ENCODE results near the gene MED31. TPM values are rescaled to one million over a fixed set of nuclear protein-coding genes. Genes with fewer than 3 reads are reported as not detected.

Gene MED31
- total and polyA plus RNA-seq, 2 of the 13 experiments (the other 11 are each of a cell fraction or from before 2014, with no cell fraction given) = 19.0 to 20.9 TPM

- TF ChIP-seq RAD51 (IDR thresholded peaks at IDR 0.05; ENCODE audit: borderline replicate concordance) (no peak), SALL2 (CRISPR knock-in tag; IDR thresholded peaks at IDR 0.05) (peak; percentile 96), ZNF3 (CRISPR knock-in tag; IDR thresholded peaks at IDR 0.05) (no peak), ZNF883 (CRISPR knock-in tag; IDR thresholded peaks at IDR 0.05; ENCODE audit: not compliant biosample characterization) (peak; percentile 100), MED13 (CRISPR knock-in tag; IDR thresholded peaks at IDR 0.05) (peak; percentile 81), ZNF530 (CRISPR knock-in tag; IDR thresholded peaks at IDR 0.05; ENCODE audit: low read depth) (peak; percentile 83; the same call in 1 of the 2 replicates), PHF20 (CRISPR knock-in tag; IDR thresholded peaks at IDR 0.05) (no peak; the same call in 1 of the 2 replicates), ZNF564 (CRISPR knock-in tag; IDR thresholded peaks at IDR 0.05) (peak; percentile 96), KLF9 (CRISPR knock-in tag; IDR thresholded peaks at IDR 0.05; ENCODE audit: low read depth) (no peak), ZNF552 (CRISPR knock-in tag; IDR thresholded peaks at IDR 0.05; ENCODE audit: borderline replicate concordance) (peak; percentile 95; the same call in 1 of the 2 replicates), ATAD3A (CRISPR knock-in tag; IDR thresholded peaks at IDR 0.05) (no peak; the same call in 1 of the 2 replicates), CBFB (CRISPR knock-in tag; IDR thresholded peaks at IDR 0.05) (no peak; the same call in 1 of the 2 replicates), IKZF4 (CRISPR knock-in tag; IDR thresholded peaks at IDR 0.05; ENCODE audit: borderline replicate concordance, low read depth, not compliant biosample characterization) (peak; percentile 99), MIER2 (CRISPR knock-in tag; IDR thresholded peaks at IDR 0.05) (no peak), DR1 (CRISPR knock-in tag; IDR thresholded peaks at IDR 0.05) (no peak), SP5 (CRISPR knock-in tag; IDR thresholded peaks at IDR 0.05; ENCODE audit: borderline replicate concordance, low read depth) (0 out of 2 replicates have a peak, but pooled peaks have one; percentile 1)
- TF ChIP-seq, protein P1, sequence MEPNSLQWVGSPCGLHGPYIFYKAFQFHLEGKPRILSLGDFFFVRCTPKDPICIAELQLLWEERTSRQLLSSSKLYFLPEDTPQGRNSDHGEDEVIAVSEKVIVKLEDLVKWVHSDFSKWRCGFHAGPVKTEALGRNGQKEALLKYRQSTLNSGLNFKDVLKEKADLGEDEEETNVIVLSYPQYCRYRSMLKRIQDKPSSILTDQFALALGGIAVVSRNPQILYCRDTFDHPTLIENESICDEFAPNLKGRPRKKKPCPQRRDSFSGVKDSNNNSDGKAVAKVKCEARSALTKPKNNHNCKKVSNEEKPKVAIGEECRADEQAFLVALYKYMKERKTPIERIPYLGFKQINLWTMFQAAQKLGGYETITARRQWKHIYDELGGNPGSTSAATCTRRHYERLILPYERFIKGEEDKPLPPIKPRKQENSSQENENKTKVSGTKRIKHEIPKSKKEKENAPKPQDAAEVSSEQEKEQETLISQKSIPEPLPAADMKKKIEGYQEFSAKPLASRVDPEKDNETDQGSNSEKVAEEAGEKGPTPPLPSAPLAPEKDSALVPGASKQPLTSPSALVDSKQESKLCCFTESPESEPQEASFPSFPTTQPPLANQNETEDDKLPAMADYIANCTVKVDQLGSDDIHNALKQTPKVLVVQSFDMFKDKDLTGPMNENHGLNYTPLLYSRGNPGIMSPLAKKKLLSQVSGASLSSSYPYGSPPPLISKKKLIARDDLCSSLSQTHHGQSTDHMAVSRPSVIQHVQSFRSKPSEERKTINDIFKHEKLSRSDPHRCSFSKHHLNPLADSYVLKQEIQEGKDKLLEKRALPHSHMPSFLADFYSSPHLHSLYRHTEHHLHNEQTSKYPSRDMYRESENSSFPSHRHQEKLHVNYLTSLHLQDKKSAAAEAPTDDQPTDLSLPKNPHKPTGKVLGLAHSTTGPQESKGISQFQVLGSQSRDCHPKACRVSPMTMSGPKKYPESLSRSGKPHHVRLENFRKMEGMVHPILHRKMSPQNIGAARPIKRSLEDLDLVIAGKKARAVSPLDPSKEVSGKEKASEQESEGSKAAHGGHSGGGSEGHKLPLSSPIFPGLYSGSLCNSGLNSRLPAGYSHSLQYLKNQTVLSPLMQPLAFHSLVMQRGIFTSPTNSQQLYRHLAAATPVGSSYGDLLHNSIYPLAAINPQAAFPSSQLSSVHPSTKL (CRISPR knock-in tag; IDR thresholded peaks at IDR 0.05) = 0 out of 2 replicates have a peak, but pooled peaks have one; percentile 24
- TF ChIP-seq, protein P2, sequence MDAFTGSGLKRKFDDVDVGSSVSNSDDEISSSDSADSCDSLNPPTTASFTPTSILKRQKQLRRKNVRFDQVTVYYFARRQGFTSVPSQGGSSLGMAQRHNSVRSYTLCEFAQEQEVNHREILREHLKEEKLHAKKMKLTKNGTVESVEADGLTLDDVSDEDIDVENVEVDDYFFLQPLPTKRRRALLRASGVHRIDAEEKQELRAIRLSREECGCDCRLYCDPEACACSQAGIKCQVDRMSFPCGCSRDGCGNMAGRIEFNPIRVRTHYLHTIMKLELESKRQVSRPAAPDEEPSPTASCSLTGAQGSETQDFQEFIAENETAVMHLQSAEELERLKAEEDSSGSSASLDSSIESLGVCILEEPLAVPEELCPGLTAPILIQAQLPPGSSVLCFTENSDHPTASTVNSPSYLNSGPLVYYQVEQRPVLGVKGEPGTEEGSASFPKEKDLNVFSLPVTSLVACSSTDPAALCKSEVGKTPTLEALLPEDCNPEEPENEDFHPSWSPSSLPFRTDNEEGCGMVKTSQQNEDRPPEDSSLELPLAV (CRISPR knock-in tag; conservative IDR thresholded peaks at IDR 0.05; ENCODE audit: low read depth) = no peak
- TF ChIP-seq, protein P3, sequence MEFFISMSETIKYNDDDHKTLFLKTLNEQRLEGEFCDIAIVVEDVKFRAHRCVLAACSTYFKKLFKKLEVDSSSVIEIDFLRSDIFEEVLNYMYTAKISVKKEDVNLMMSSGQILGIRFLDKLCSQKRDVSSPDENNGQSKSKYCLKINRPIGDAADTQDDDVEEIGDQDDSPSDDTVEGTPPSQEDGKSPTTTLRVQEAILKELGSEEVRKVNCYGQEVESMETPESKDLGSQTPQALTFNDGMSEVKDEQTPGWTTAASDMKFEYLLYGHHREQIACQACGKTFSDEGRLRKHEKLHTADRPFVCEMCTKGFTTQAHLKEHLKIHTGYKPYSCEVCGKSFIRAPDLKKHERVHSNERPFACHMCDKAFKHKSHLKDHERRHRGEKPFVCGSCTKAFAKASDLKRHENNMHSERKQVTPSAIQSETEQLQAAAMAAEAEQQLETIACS (CRISPR knock-in tag; IDR thresholded peaks at IDR 0.05) = peak; percentile 46
- TF ChIP-seq, protein P4, sequence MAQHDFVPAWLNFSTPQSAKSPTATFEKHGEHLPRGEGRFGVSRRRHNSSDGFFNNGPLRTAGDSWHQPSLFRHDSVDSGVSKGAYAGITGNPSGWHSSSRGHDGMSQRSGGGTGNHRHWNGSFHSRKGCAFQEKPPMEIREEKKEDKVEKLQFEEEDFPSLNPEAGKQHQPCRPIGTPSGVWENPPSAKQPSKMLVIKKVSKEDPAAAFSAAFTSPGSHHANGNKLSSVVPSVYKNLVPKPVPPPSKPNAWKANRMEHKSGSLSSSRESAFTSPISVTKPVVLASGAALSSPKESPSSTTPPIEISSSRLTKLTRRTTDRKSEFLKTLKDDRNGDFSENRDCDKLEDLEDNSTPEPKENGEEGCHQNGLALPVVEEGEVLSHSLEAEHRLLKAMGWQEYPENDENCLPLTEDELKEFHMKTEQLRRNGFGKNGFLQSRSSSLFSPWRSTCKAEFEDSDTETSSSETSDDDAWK (CRISPR knock-in tag; IDR thresholded peaks at IDR 0.05) = no peak
These were observed 581 bp upstream of the MED31 start (continued) for GRCh38 chr17:6651919-6652452.

All from HepG2 (cell line).